Omental fat pad (tissue), 4 donors: Measurements from ENCODE around the gene CACNA1A. TPM values are rescaled to one million over a fixed set of nuclear protein-coding genes. Genes with fewer than 3 reads are reported as not detected.
"Not testable (repeated sequence)": the region's sequence is repeated elsewhere in the genome, so short reads cannot be mapped to it uniquely, and the experiment has no call there.

Experiments used
- ATAC-seq: fragments of 150-250 bp; one replicate; pipeline ENCODE4 v1.9.1; 2016; ENCODE audit warnings: mild to moderate bottlenecking, moderate library complexity; ENCODE audit not compliant: low FRiP score
- DNase-seq: peaks from one replicate; pipeline ENCODE4 v3.0.0-alpha.2; 2019; ENCODE audit warnings: low spot score
- CTCF ChIP-seq, 3 donors: fragments of 450-650 bp; IDR thresholded peaks; one replicate each; pipeline ENCODE4 v1.5.1; 2016 to 2017; ENCODE audit warnings: antibody characterized with exemption in 3 of 3, mild to moderate bottlenecking in 3 of 3, moderate library complexity in 2 of 3
- total RNA-seq, 4 donors: library from RNA; depleted of rRNA; stranded (reverse); fragments of >200 nt; gene quantifications; one replicate each; pipeline ENCODE4 v1.1.0, GENCODE V29; 2016

CACNA1A gene
- total RNA-seq, 4 donors from 2014 or later: 0.44 to 2.7 (median 0.71) TPM

GRCh38 chr19:13429563-13429962 lies 76.7 kb downstream of the CACNA1A start:
- no peak for TF ChIP-seq CTCF (IDR thresholded peaks at IDR 0.05)
- no peak for ATAC-seq
- no peak for DNase-seq

- ATAC-seq (no peak), DNase-seq (no peak)
- no peak for TF ChIP-seq CTCF (IDR thresholded peaks at IDR 0.05)
Measured at GRCh38 chr19:13428352-13428751, 77.9 kb downstream of the CACNA1A start.

- ATAC-seq (no peak), DNase-seq (no peak)
- TF ChIP-seq CTCF (IDR thresholded peaks at IDR 0.05): no peak
Measured at GRCh38 chr19:13427273-13428051, 78.8 kb downstream of the CACNA1A start.

GRCh38 chr19:13425875-13426274 lies 80.4 kb downstream of the CACNA1A start:
- not testable (repeated sequence) for ATAC-seq

GRCh38 chr19:13425151-13425550 lies 81.1 kb downstream of the CACNA1A start:
- no peak for TF ChIP-seq CTCF (IDR thresholded peaks at IDR 0.05)
- ATAC-seq: no peak
- no peak for DNase-seq

More at GRCh38 chr19:13425875-13426274, 80.4 kb downstream of the CACNA1A start:
- not testable (repeated sequence) for DNase-seq

- no peak for TF ChIP-seq CTCF (IDR thresholded peaks at IDR 0.05)
- no peak for ATAC-seq
- no peak for DNase-seq
Measured at GRCh38 chr19:13420780-13421179, 85.5 kb downstream of the CACNA1A start.

GRCh38 chr19:13417054-13417453 lies 89.2 kb downstream of the CACNA1A start:
- ATAC-seq (no peak), DNase-seq (no peak)
- TF ChIP-seq CTCF (IDR thresholded peaks at IDR 0.05): no peak
